D721Med (cell line): ENCODE results near the gene CDC42EP3.

Experiments used
- DNase-seq: peaks from one replicate; pipeline ENCODE4 v3.0.0; 2011; ENCODE audit warnings: low spot score; ENCODE audit not compliant: insufficient read length
- FAIRE-seq: peaks from 2 replicates; lab custom pipeline; 2011; peaks lifted over from hg19 to GRCh38; lab: Jason Lieb, UNC
- CTCF ChIP-seq: IDR thresholded peaks from 2 replicates; pipeline ENCODE4 v1.5.1; 2012; ENCODE audit warnings: mild to moderate bottlenecking, control low read depth; ENCODE audit not compliant: insufficient read depth; ENCODE audit errors: missing control alignments

CDC42EP3 gene

GRCh38 chr2:37636381-37637066 is 34.9 kb downstream of the CDC42EP3 start:
- FAIRE-seq: no peak

GRCh38 chr2:37635504-37636380 is 35.7 kb downstream of the CDC42EP3 start:
- no peak for DNase-seq
- FAIRE-seq: no peak
- TF ChIP-seq CTCF: no peak

More at GRCh38 chr2:37636381-37637066, 34.9 kb downstream of the CDC42EP3 start:
- no peak for TF ChIP-seq CTCF
- DNase-seq: no peak

- TF ChIP-seq CTCF: no peak
- no peak for FAIRE-seq
- no peak for DNase-seq
Measured at GRCh38 chr2:37634914-37635503, 36.4 kb downstream of the CDC42EP3 start.

GRCh38 chr2:37633845-37634244 is 37.6 kb downstream of the CDC42EP3 start:
- TF ChIP-seq CTCF: no peak
- FAIRE-seq (no peak), DNase-seq (no peak)

GRCh38 chr2:37633234-37633633 is 38.2 kb downstream of the CDC42EP3 start:
- TF ChIP-seq CTCF: no peak
- no peak for DNase-seq
- no peak for FAIRE-seq

- DNase-seq (no peak), FAIRE-seq (no peak)
- TF ChIP-seq CTCF: no peak
Measured at GRCh38 chr2:37632310-37632709, 39.1 kb downstream of the CDC42EP3 start.
